Omental fat pad (tissue), 4 donors: ENCODE results near the gene SMC3. TPM values are rescaled to one million over a fixed set of nuclear protein-coding genes. Genes with fewer than 3 reads are reported as not detected.
A peak's percentile ranks its signal among the peaks of the same experiment; 100 is the strongest.

Experiments
- ATAC-seq: fragments of 150-250 bp; one replicate; pipeline ENCODE4 v1.9.1; 2016; ENCODE audit warnings: mild to moderate bottlenecking, moderate library complexity; ENCODE audit not compliant: low FRiP score
- DNase-seq: peaks from one replicate; pipeline ENCODE4 v3.0.0-alpha.2; 2019; ENCODE audit warnings: low spot score
- CTCF ChIP-seq, 3 donors: fragments of 450-650 bp; IDR thresholded peaks; one replicate each; pipeline ENCODE4 v1.5.1; 2016 to 2017; ENCODE audit warnings: antibody characterized with exemption in 3 of 3, mild to moderate bottlenecking in 3 of 3, moderate library complexity in 2 of 3
- total RNA-seq, 4 donors: library from RNA; depleted of rRNA; stranded (reverse); fragments of >200 nt; gene quantifications; one replicate each; pipeline ENCODE4 v1.1.0, GENCODE V29; 2016

Gene SMC3
- total RNA-seq, 4 donors from 2014 or later: 19.6 to 32.0 (median 25.2) TPM

DNA sequence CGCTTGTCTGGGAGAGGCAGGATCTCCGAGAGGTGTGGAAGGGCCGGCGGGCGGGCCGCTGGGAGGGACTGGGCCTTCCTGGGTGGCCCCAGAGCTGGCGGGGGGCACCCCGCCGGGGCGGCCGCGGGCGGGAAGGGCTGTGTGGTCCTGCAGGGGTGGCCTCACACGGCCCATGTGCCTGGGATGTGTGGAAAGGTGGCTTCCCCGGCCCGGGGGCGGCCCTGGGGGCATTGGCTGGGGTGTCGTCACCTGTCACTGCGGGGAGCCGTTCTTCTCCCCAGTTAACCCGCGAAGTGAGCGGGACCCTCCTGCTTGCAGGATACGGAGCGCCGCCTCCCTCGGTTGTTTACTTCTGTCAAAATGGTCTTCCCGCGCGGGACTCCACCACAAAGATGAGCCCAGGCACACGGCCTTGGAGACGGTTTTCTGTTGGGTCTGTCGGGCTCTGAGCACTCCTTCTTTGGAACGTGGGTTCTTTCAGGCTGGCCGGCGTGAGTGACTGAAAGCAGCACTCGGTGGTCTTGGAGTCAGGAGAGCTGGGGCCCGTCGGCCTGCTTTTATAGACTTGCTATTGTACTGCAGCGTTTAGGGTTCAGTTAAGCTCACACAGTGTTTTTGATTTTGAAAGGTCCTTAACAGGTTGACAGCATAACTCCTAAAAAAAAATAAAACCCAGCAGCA lies 700 bp downstream of the SMC3 start:
- ATAC-seq: peak; percentile 43
- no peak for TF ChIP-seq CTCF (IDR thresholded peaks at IDR 0.05)
- DNase-seq: peak; percentile 28

GRCh38 chr10:110569122-110569521 lies 1.6 kb downstream of the SMC3 start:
- DNase-seq: no peak
- TF ChIP-seq CTCF (IDR thresholded peaks at IDR 0.05): no peak
- no peak for ATAC-seq

GRCh38 chr10:110569736-110570135 lies 2.2 kb downstream of the SMC3 start:
- TF ChIP-seq CTCF (IDR thresholded peaks at IDR 0.05): no peak
- no peak for DNase-seq
- no peak for ATAC-seq

- ATAC-seq (no peak), DNase-seq (no peak)
- TF ChIP-seq CTCF (IDR thresholded peaks at IDR 0.05): no peak
Measured at GRCh38 chr10:110571093-110571743, 3.7 kb downstream of the SMC3 start.

- ATAC-seq (no peak), DNase-seq (no peak)
- TF ChIP-seq CTCF (IDR thresholded peaks at IDR 0.05): no peak
Measured at GRCh38 chr10:110572862-110573261, 5.4 kb downstream of the SMC3 start.

- ATAC-seq (no peak), DNase-seq (no peak)
- no peak for TF ChIP-seq CTCF (IDR thresholded peaks at IDR 0.05)
Measured at GRCh38 chr10:110574420-110574819, 6.9 kb downstream of the SMC3 start.

GRCh38 chr10:110576220-110576619 lies 8.7 kb downstream of the SMC3 start:
- DNase-seq (no peak), ATAC-seq (no peak)
- TF ChIP-seq CTCF (IDR thresholded peaks at IDR 0.05): no peak
